SK-N-SH treated with all-trans-retinoic acid at 6 μM for 48 hours (cell line): Measurements from ENCODE around the gene FAM170A.

Source experiments
- ATAC-seq: fragments of 200-7000 bp; cut with Tn5 transposase; 3 replicates; pipeline ENCODE4 v1.9.1; 2020; ENCODE audit warnings: mild to moderate bottlenecking, moderate library complexity
- ARNTL ChIP-seq: fragments of 450-650 bp; formaldehyde crosslinking; IDR thresholded peaks from 2 replicates; pipeline ENCODE4 v1.5.0; 2020; ENCODE audit warnings: low read depth, mild to moderate bottlenecking, moderate library complexity, borderline replicate concordance
- BACH2 ChIP-seq: fragments of 250-450 bp; sonication (Bioruptor Pico); IDR thresholded peaks from 2 replicates; pipeline ENCODE4 v1.9.0; 2021; ENCODE audit warnings: mild to moderate bottlenecking, borderline replicate concordance
- CREB5 ChIP-seq: fragments of 250-450 bp; sonication (Bioruptor Pico); IDR thresholded peaks from 2 replicates; pipeline ENCODE4 v1.5.1; 2020; ENCODE audit warnings: low read depth, mild to moderate bottlenecking, moderate library complexity
- CSDC2 ChIP-seq: fragments of 250-450 bp; sonication (Bioruptor Pico); IDR thresholded peaks from 2 replicates; pipeline ENCODE4 v1.5.0; 2020; ENCODE audit warnings: mild to moderate bottlenecking, moderate library complexity
- GLIS3 ChIP-seq: fragments of 250-450 bp; sonication (Bioruptor Pico); IDR thresholded peaks from 2 replicates; pipeline ENCODE4 v1.5.0; 2020; ENCODE audit warnings: mild to moderate bottlenecking, moderate library complexity
- ISL1 ChIP-seq: fragments of 250-450 bp; sonication (Bioruptor Pico); IDR thresholded peaks from 2 replicates; pipeline ENCODE4 v2.1.2; 2022; ENCODE audit warnings: mild to moderate bottlenecking, moderate library complexity
- OSR1 ChIP-seq: fragments of 250-450 bp; sonication (Bioruptor Pico); IDR thresholded peaks from 2 replicates; pipeline ENCODE4 v1.8.0; 2022; ENCODE audit warnings: moderate library complexity, mild to moderate bottlenecking, inconsistent platforms
- PATZ1 ChIP-seq: fragments of 250-450 bp; sonication (Bioruptor Pico); IDR thresholded peaks from 2 replicates; pipeline ENCODE4 v1.8.0; 2020; ENCODE audit warnings: mild to moderate bottlenecking, moderate library complexity, borderline replicate concordance
- POU6F1 ChIP-seq: fragments of 250-450 bp; sonication (Bioruptor Pico); IDR thresholded peaks from 2 replicates; pipeline ENCODE4 v1.8.0; 2021; ENCODE audit warnings: low read depth, mild to moderate bottlenecking, moderate library complexity, borderline replicate concordance
- PPARA ChIP-seq: fragments of 250-450 bp; sonication (Bioruptor Pico); IDR thresholded peaks from 2 replicates; pipeline ENCODE4 v1.5.0; 2020; ENCODE audit warnings: mild to moderate bottlenecking, borderline replicate concordance
- RARB ChIP-seq: fragments of 250-450 bp; sonication (Bioruptor Pico); IDR thresholded peaks from 2 replicates; pipeline ENCODE4 v1.8.0; 2021; ENCODE audit warnings: mild to moderate bottlenecking, moderate library complexity
- SNAI2 ChIP-seq: fragments of 250-450 bp; sonication (Bioruptor Pico); IDR thresholded peaks from 2 replicates; pipeline ENCODE4 v1.5.0; 2020; ENCODE audit warnings: mild to moderate bottlenecking, moderate library complexity
- TCF4 ChIP-seq: fragments of 250-450 bp; sonication (Bioruptor Pico); IDR thresholded peaks from 2 replicates; pipeline ENCODE4 v1.8.0; 2021; ENCODE audit warnings: mild to moderate bottlenecking, moderate library complexity, borderline replicate concordance
- TOX ChIP-seq: fragments of 250-450 bp; sonication (Bioruptor Pico); IDR thresholded peaks from 2 replicates; pipeline ENCODE4 v1.8.0; 2021; ENCODE audit warnings: mild to moderate bottlenecking, moderate library complexity, borderline replicate concordance
- ZC3H10 ChIP-seq: fragments of 250-450 bp; sonication (Bioruptor Pico); IDR thresholded peaks from 2 replicates; pipeline ENCODE4 v1.5.1; 2021; ENCODE audit warnings: mild to moderate bottlenecking, moderate library complexity
- ZFP3 ChIP-seq: fragments of 250-450 bp; sonication (Bioruptor Pico); IDR thresholded peaks from 2 replicates; pipeline ENCODE4 v1.5.0; 2020; ENCODE audit warnings: mild to moderate bottlenecking, moderate library complexity
- ZFP30 ChIP-seq: fragments of 450-650 bp; formaldehyde crosslinking; IDR thresholded peaks from 2 replicates; pipeline ENCODE4 v1.5.0; 2022; ENCODE audit warnings: mild to moderate bottlenecking, moderate library complexity
- ZNF565 ChIP-seq: fragments of 450-650 bp; formaldehyde crosslinking; conservative IDR thresholded peaks from 2 replicates; pipeline ENCODE4 v1.5.0; 2020; ENCODE audit warnings: low read depth, mild to moderate bottlenecking, moderate library complexity
- ZNF70 ChIP-seq: fragments of 450-650 bp; formaldehyde crosslinking; IDR thresholded peaks from 2 replicates; pipeline ENCODE4 v1.5.0; 2020; ENCODE audit warnings: mild to moderate bottlenecking, moderate library complexity
- ZNF8 ChIP-seq: fragments of 450-650 bp; formaldehyde crosslinking; IDR thresholded peaks from 2 replicates; pipeline ENCODE4 v1.5.0; 2020; ENCODE audit warnings: mild to moderate bottlenecking, moderate library complexity
- TF ChIP-seq, protein P1 (sequence below): fragments of 250-450 bp; sonication (Bioruptor Pico); IDR thresholded peaks from 2 replicates; pipeline ENCODE4 v1.5.1; 2021; ENCODE audit warnings: mild to moderate bottlenecking, moderate library complexity

The FAM170A gene

DNA sequence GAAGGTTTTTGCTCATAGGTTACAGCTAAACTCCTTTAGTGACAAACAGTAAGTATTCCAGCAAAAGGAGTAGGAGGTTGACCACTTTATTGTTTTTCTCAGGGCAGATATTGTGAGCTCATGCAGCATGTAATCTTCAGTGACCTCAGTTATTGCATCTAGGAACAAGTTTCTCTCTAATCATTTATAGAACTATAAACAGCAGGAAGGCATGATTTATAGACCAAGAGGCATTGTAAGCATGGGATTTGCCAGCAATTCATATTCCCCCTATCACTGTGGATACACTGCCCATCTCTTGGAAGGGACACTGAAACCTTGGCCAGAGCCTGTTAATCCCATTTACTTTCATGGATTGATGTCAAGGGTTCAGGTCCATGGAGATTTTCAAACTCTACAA, 15.4 kb upstream of the FAM170A start:
- no peak for TF ChIP-seq PPARA (CRISPR knock-in tag)
- no peak for TF ChIP-seq ZC3H10 (CRISPR knock-in tag)
- TF ChIP-seq ARNTL, result no peak
- TF ChIP-seq TCF4 (CRISPR knock-in tag), result no peak
- no peak for TF ChIP-seq ZFP30 (CRISPR knock-in tag)
- no peak for TF ChIP-seq ZNF70 (CRISPR knock-in tag)
- no peak for TF ChIP-seq BACH2 (CRISPR knock-in tag)
- TF ChIP-seq ZFP3 (CRISPR knock-in tag), result no peak
- TF ChIP-seq CREB5, result no peak
- no peak for TF ChIP-seq RARB
- TF ChIP-seq ZNF565 (CRISPR knock-in tag), result no peak
- no peak for TF ChIP-seq POU6F1
- ATAC-seq, result no peak

- no peak for TF ChIP-seq CSDC2 (CRISPR knock-in tag)
- no peak for TF ChIP-seq PATZ1 (CRISPR knock-in tag)
- no peak for TF ChIP-seq ZNF8
- no peak for TF ChIP-seq GLIS3
- no peak for TF ChIP-seq ZNF565 (CRISPR knock-in tag)
- TF ChIP-seq POU6F1, result no peak
- TF ChIP-seq ZC3H10 (CRISPR knock-in tag), result no peak
- no peak for TF ChIP-seq OSR1
- no peak for TF ChIP-seq ISL1 (CRISPR knock-in tag)
- no peak for TF ChIP-seq ZFP30 (CRISPR knock-in tag)
- no peak for TF ChIP-seq SNAI2 (CRISPR knock-in tag)
- TF ChIP-seq, protein P1, sequence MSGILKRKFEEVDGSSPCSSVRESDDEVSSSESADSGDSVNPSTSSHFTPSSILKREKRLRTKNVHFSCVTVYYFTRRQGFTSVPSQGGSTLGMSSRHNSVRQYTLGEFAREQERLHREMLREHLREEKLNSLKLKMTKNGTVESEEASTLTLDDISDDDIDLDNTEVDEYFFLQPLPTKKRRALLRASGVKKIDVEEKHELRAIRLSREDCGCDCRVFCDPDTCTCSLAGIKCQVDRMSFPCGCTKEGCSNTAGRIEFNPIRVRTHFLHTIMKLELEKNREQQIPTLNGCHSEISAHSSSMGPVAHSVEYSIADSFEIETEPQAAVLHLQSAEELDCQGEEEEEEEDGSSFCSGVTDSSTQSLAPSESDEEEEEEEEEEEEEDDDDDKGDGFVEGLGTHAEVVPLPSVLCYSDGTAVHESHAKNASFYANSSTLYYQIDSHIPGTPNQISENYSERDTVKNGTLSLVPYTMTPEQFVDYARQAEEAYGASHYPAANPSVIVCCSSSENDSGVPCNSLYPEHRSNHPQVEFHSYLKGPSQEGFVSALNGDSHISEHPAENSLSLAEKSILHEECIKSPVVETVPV (CRISPR knock-in tag), result no peak
- TF ChIP-seq ZNF70 (CRISPR knock-in tag), result no peak
- no peak for TF ChIP-seq TOX (CRISPR knock-in tag)
- ATAC-seq, result no peak
Observed at GRCh38 chr5:119614838-119615237, 14.5 kb upstream of the FAM170A start.

- ATAC-seq, result no peak
- no peak for TF ChIP-seq CREB5
- no peak for TF ChIP-seq RARB
- TF ChIP-seq PATZ1 (CRISPR knock-in tag), result no peak
- no peak for TF ChIP-seq ZFP3 (CRISPR knock-in tag)
- no peak for TF ChIP-seq ZC3H10 (CRISPR knock-in tag)
Observed at GRCh38 chr5:119626086-119626485, 3.3 kb upstream of the FAM170A start.
